DMS 273 (cell line): Measurements from ENCODE around the gene DMAC2L.

Source experiments
- DNase-seq: peaks from one replicate; lab custom pipeline; 2025; ENCODE audit not compliant: unreplicated experiment; lab: John Stamatoyannopoulos, UW

DMAC2L gene

DNA sequence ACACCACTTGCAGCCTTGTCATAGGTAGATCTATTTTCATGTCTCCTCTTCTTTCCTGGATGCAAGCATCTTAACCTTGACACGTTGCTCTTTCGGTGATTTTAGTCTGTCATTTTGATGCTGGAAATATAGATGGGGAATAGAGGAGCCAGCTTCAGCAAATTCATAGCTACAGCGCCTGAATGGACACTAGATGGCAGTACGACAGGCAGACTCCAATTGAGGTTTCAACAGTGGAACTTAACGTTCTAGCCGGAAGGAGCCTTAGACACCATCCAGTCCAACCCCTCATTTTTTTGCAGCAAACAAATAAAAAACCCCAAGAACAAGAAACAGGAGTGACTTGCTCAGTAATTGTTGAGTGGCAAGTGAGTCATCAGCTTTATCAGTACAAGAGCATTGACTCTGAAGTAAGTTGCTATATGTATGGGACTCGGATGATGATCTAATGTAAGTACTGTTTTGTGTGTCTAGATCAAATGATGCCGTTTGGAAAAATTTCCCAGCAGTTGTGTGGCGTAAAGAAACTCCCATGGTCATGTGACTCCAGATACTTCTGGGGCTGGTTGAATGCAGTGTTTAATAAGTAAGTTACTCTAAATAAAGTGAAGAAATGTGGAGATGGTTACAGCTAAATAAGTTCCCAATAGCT, 9.0 kb downstream of the DMAC2L start:
- DNase-seq: peak; percentile 92

DNA sequence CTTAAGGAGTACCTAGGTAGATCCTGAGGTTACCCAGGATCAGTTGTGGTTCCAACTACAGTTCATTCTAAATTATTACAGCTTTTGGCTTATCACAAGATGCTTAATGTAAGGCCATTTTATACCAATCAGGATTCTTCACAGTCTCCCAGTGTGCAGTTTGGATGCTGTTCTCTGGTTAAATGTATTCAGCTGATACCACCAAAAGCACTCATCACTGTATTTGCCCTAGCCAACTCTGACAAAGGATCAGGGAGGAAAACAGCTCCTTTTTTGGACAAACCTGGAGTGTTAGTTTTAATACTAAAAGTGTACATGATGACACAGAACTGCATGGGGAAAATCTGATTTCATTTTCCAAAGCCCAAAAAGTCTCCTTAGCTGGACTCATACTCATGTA, 19.5 kb downstream of the DMAC2L start:
- no peak for DNase-seq

DNA sequence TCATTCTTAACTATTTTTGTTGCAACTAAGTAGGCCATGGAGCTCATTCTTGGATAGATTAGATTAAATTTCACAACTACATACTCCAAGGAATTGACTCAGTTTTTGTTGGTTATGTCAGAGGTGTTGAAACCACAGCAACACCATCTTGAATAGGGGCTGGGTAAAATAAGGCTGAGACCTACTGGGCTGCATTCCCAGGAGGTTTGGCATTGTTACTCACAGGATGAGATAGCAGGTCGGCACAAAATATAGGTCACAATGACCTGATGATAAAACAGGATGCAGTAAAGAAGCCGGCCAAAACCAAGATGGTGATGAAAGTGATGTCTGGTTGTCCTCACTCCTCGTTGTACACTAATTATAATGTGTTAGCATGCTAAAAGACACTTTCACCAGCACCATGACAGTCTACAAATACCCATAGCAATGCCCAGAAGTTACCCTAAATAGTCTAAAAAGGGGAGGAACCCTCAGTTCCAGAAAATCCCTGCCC, 20.9 kb downstream of the DMAC2L start:
- no peak for DNase-seq

GRCh38 chr14:50334211-50334610, 22.1 kb downstream of the DMAC2L start:
- DNase-seq: no peak

DNA sequence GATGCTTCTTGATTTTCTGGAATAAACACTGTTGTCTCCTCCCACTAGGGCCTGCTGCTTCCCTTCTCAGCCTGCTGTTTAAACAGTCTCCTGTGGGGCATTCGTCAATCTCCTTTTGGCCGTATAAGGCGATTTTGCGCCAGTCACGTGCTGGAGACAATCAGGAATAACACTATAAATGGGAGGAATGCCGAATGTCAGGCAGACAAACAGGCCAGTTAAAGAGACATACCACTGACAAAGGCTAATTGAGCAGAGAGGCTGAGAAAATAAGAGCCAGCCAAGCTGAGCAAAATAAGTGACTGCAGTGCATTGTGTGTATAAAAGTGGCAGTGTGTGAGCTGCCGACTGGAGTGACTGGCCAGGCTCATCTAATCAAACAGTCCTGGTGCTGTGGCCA, 23.3 kb downstream of the DMAC2L start:
- DNase-seq: peak; percentile 95

DNA sequence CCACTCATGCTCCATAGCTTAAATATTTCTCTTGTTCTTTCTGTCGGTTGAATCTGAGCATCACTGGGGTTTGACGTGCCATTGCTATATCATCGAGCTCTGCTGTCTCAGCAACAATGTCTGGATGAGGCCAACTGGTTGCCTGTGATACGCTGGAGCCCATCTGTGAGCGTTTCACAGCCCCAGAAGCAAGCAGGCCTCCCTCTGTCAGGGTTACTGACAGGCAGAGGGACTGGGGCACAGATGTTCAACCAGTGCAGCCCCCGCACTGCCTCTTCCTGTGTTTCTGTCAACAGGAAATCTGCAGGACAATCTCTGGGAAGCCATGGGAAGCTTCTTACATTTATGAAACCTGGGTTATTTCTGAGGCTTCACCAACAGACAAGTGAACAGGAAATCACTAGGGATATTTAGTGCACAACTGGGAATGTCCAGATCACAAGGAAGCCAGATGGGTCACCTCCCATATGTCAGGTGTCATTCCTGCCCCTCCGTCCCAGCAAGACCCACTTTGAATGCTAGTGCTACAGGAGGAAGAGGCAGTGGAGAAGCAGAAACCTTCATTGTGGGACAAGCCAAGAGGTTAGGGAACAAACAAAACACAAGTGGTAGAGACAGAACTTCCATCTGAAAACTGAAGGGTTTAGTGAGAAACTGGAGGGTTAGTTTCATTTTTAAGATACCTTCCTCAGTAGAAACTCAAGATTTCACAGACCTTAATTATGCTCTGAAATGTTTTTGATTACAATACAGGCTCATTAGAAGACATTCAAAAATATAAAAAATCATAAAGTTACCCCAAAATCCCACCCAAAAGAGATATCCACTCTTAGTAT, 24.1 kb downstream of the DMAC2L start:
- peak; percentile 96 for DNase-seq

- DNase-seq: no peak
These were observed 26.5 kb downstream of the DMAC2L start for GRCh38 chr14:50338587-50338986.

GRCh38 chr14:50339178-50339804, 27.2 kb downstream of the DMAC2L start:
- DNase-seq: no peak

GRCh38 chr14:50340045-50340444, 27.9 kb downstream of the DMAC2L start:
- no peak for DNase-seq

- peak; percentile 50 for DNase-seq
These were observed 28.8 kb downstream of the DMAC2L start for GRCh38 chr14:50340963-50341362.

DNA sequence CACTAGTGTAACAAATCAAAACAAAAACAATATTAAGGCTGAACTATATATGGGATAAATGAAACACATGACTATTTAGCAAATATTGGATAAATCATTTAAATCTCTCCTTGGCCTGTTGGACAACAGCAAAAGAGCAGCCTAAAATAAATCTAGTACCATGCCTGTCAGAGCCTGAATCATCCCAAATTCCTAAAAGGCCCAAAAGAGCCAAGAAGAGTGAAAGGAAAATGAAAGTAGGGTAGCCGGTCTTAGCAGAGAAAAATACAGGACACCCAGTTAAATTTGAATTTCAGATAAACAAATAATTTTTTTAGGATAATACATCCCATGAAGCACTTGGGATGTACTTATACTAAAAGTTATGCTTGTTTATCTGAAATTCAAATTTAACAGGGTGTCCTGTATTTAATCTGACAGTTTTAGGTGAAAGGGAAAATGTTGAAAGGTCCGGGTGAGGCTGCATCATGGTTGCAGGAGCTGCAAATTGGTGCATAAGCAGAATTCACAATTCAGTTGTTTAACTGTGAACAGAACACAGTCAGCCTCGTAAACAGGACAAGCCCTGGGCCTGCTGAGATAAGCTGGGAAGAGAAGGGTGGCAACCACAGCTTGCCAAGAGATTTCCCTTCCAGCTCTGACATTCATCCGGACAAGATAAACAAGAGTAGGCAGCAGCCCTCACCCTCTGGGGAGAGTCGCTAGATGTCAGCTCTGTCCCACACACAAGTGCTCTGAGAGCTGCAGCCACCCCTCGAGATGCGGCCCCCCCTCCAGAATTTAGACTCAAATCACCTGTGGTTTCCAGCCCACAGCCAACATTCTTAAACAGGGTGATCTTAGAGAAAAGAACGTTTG, 30.3 kb downstream of the DMAC2L start:
- DNase-seq: peak; percentile 82

DNA sequence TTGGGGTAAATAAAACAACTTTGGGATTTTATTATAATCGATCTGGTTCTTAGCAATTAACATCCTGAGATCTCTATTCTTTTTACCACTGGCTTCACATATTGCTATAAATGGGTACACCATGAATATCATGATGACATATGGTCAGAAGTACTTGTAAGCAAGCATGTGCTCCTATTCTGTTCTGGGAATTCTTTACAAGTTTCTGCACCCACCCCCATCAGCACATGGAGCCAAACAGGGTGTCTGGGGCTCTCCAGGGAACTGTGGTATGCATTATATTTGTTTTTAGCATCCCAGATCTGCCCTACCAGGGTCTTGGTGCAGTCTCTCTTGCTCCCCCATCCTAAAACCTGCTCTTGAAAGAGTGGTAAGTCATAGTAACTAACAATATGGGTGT, 31.3 kb downstream of the DMAC2L start:
- DNase-seq: peak; percentile 43

GRCh38 chr14:50344116-50344775, 32.1 kb downstream of the DMAC2L start:
- no peak for DNase-seq

GRCh38 chr14:50344876-50345563, 32.9 kb downstream of the DMAC2L start:
- no peak for DNase-seq

DNA sequence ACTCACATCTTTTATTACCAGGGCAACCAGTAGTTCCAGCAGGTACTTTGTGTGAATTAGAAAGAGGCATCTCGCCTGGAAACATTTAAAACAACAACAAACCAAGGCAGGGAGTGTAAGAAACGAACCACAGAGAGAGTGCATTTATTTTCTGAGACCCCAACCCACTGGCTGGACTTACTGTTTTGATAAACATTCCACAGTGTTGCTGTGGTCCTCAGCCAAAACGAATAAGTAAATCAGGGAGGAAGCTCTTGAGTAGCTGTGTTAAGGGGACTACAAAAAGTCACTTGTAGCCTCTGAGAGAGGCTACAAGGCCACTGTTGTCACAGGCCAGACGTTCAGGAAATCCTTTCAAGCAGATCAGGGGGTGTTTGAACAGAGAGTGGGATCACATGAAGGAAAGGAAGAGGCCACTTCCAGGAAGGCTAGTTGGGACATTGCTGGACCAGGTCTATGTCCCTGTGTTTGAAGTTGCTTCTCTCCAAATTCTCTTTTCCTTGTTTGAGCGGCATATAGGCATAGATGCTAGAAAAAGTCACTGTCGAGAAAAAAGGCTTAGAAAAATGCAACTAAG, 33.8 kb downstream of the DMAC2L start:
- DNase-seq: no peak

GRCh38 chr14:50347521-50347920, 35.4 kb downstream of the DMAC2L start:
- DNase-seq: no peak

- no peak for DNase-seq
These were observed 36.8 kb downstream of the DMAC2L start for GRCh38 chr14:50348933-50349332.

DNA sequence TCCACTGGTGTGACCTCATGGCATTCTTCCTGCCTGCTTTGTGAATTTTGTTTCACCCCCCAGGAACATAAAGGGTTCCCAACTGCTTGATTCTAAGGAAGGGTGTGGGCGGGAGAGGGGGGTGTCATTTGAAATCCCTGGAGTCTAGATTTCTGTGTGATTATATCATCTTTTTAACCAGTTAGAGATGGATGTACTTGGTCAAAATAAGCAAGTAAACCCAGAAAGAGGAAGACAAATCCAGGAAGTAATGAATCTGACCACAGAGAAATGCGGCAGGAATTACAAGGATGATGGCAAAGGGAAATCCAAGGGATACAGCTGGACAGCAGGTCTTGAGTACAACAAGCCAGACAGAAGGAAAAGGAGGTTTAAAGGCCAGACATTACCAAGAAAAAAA, 38.9 kb downstream of the DMAC2L start:
- no peak for DNase-seq

DNA sequence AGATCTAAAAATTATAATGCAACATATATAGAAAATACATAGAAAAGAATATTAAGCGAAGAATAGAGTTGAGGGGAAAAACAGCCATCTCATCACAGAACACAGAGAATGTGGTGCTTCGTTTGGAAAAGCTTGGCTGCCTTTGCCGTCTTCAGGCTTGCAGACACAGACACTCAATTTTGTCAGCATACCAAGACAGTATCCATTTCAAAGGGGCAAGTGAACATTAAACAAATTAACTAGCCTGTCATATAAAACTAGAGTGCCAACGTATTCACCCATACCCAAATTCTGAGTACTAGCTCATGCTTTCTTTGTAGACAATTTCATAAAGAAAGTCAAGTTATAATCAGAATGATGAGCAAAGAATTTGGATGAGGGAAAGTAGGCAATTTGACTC, 40.5 kb downstream of the DMAC2L start:
- no peak for DNase-seq

GRCh38 chr14:50353126-50353525, 41.0 kb downstream of the DMAC2L start:
- DNase-seq: no peak
